Loucy (cell line): ENCODE data around the gene ATG4A.

ENCODE experiments used
- CTCF ChIP-seq: fragments of 200-600 bp; sonication (generic); conservative IDR thresholded peaks from 2 replicates; pipeline ENCODE4 v1.5.1; 2014; ENCODE audit warnings: mild to moderate bottlenecking, antibody characterized with exemption, low read length
- EZH2phosphoT487 ChIP-seq: fragments of 200-600 bp; IDR thresholded peaks from 2 replicates; pipeline ENCODE4 v1.6.1; 2018; ENCODE audit warnings: antibody characterized with exemption, mild to moderate bottlenecking, moderate library complexity, borderline replicate concordance

GRCh38 chrX:108168961-108169740 is 77.6 kb downstream of the ATG4A start:
- no peak for TF ChIP-seq CTCF
- no peak for TF ChIP-seq EZH2phosphoT487
